HG02981 (cell line): ENCODE measurements around the gene TEX44.

Experiments used
- ATAC-seq: cut with Tn5 transposase; IDR thresholded peaks from one replicate; pipeline ENCODE4 v1.9.1; 2021; ENCODE audit warnings: mild to moderate bottlenecking, moderate library complexity; ENCODE audit not compliant: unreplicated experiment

Gene TEX44

GRCh38 chr2:231604685-231605606, 12.3 kb downstream of the TEX44 start:
- peak; percentile 78 for ATAC-seq

GRCh38 chr2:231605607-231606091, 13.0 kb downstream of the TEX44 start:
- ATAC-seq = no peak

GRCh38 chr2:231606941-231607340, 14.3 kb downstream of the TEX44 start:
- no peak for ATAC-seq

DNA sequence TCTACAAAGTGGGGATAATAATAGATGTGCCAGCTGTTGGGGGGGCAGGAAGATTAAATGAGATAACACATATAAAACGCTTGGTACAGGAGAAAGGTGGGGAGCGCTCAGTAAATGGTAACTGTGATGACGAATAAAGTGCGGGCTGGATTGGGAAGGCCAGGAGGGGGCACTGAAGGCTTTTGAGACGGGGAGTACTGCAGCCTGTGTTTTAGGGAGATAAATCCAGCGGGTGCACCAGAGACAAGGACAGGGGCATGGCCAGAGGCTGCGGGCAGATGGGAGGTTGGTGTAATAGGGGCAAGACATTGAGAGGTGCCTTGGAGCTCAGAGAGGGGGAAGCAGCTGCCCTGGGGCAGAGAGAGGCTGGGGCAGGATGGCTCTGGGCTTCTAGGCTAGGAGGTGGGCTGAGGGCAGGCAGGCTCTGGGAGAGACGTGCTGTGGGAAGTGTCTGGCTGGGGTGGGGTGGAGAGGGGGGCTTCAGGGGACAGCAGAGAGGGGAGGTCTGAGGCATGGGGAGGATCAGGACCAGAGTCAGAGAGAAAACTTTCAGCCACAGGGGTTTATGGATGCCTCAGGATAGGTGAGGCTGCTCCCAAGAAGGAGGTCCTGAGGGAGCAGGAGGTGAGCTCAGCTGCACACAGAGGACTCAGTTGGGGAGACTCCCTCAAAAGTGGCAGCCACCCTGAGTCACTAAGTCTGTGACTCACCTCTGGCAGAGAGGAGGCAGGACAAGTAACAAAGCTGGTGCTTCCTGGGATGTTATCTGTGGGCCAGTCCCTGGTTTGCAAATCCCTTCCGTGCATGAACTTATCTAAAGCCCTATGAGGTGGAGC, 18.8 kb downstream of the TEX44 start:
- ATAC-seq = no peak

- no peak for ATAC-seq
Observed at GRCh38 chr2:231612109-231612455, 19.4 kb downstream of the TEX44 start.

- ATAC-seq = peak; percentile 44
Observed at GRCh38 chr2:231612456-231613330, 20.0 kb downstream of the TEX44 start.

GRCh38 chr2:231613331-231613662, 20.6 kb downstream of the TEX44 start:
- ATAC-seq = no peak

GRCh38 chr2:231613663-231614558, 21.2 kb downstream of the TEX44 start:
- peak; percentile 59 for ATAC-seq

GRCh38 chr2:231614559-231615057, 21.9 kb downstream of the TEX44 start:
- peak; percentile 1 for ATAC-seq

DNA sequence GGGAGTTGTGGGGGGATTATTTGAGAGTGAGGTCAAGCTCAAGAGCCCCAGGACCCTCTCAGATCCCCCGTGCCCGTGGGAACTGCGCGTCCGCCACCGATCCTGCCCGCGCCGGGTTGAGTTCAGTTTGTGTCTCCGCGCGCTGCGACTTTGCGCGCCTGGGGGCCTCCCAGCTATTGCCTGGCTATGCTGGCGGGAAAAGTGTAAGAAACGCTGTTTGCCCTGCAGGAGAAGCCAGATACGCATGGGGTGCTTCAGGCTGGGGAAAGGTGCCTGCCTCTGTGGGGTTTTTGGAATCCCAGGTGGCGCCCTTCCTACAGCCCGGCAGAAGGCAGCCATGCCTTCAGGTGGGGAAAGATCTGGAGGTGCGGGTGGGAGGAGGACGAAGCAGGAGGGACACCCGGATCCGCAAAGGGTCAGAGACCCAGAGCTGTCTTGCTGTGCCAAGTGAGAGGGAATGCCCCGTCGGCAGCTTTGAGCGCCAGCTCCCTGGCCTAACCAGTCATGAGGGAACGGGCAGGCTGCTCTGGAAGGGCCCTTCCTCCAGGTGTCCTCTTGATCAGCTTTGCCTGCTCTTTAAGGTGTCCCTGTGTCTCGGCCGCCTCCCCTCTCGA, 22.5 kb downstream of the TEX44 start:
- ATAC-seq = no peak

DNA sequence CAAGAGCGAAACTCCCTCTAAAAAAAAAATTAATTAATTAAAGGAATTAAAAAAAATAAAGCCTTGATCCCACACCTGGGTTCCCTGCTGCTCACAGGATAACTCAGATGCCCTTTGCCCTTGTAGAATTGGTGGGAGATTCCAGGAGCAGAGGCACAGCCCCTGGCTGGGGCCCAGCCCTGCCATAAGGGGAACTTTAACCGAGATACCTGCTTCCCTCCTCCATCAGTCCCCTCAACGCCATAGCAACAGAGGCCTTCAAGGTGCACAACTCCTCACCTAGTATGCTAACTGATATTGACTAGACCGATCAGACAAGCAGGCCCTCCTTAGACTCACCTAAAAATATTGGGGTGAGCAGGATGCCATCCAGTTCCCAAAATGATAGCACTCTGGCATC, 23.6 kb downstream of the TEX44 start:
- ATAC-seq = no peak

GRCh38 chr2:231617059-231617926, 24.6 kb downstream of the TEX44 start:
- no peak for ATAC-seq

DNA sequence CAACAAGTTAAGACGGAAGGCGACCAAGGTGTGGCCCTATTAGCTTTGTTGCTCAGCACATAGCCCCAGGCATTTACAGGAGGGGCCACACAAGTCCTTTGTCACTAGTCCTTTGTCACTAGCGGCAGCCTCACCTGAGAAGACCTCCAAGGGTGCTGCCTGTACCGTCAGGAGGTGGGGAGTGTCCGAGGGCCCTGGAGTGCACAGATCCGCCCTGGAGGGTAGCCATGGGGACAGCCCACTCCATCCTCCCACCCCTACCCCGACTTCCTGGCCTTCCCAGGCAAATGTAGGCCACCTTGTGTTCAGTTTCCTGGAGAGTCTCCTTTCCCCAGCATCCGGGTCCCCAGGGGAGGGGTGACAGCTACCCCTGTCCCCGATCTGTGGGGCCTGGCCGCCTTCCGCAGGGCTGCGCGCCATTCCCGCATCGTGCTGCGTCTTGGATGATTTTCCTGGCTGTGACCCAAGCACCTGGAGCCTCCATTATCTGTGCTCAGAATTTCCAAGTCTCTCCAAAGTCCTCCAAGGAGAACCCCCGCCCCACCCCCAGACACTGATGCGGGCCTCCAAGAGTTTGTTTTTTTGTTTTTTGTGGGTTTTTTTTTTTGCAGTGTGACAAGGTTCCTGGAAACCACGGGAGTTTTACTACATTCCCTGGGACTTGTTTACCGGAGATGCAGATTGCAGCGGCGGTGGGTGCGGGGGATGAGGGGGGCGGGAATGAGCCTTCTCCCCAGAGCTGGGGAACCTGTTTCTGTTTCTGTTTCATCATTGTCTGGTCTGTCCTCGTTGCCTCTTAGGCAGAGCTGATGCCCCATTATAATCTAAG, 28.6 kb downstream of the TEX44 start:
- ATAC-seq = no peak

DNA sequence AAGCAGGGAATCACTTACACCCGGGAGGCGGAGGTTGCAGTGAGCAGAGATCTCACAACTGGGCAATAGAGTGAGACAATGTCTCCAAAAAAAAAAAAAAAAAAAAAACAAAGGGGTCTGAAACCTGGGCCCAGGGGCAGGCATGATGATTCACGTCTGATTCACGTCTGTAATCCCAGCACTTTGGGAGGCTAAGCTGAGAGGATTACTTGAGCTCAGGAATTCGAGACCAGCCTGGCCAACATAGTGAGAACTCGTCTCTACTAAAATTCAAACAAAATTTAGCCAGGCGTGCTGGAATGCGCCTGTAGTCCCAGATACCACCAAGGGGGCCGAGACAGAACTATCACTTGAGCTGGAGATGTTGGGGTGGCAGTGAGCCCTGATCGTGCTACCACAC, 30.3 kb downstream of the TEX44 start:
- no peak for ATAC-seq

DNA sequence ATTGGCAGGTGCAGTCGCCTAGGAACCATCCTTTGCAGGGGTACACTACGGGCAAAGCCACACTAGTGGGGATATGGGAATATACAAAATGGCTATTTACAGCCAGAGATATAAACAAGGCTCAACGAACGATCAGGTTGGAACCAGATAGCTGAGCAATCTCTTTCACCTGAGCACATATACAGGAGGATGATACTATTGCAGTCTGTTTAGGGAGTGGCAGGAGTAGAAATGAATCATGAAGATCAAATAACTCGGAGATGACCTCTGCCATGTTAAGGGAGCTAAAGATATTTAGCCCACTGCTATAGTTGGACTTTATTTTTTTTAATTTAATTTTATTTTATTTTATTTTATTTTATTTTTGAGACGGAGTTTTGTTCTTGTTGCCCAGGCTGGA, 33.8 kb downstream of the TEX44 start:
- ATAC-seq = no peak

GRCh38 chr2:231627384-231628120, 34.9 kb downstream of the TEX44 start:
- no peak for ATAC-seq
